Gastroesophageal sphincter (tissue), 3 donors: Measurements from ENCODE around the gene RASSF1.

Experiments
- CTCF ChIP-seq, 4 experiments: fragments of 200-600 bp in 2 of 4; fragments of 450-650 bp in 2 of 4; sonication (generic) in 1 of 4; IDR thresholded peaks; one replicate each; pipeline ENCODE4 v1.5.1; 2017 to 2019; ENCODE audit warnings: antibody characterized with exemption in 4 of 4, mild to moderate bottlenecking in 2 of 4, moderate library complexity in 2 of 4
- POLR2A ChIP-seq, 2 donors: fragments of 450-650 bp; IDR thresholded peaks; one replicate each; pipeline ENCODE4 v1.6.1; 2017; ENCODE audit warnings: antibody characterized with exemption in 2 of 2, mild to moderate bottlenecking in 2 of 2, moderate library complexity in 1 of 2

- TF ChIP-seq CTCF (IDR thresholded peaks at IDR 0.05) (no peak), POLR2A (IDR thresholded peaks at IDR 0.05) (no peak)
Observed at GRCh38 chr3:50316657-50317242, 23.9 kb downstream of the RASSF1 start.
